Cardiac muscle cell (in vitro differentiated cells and primary cell): ENCODE data around the gene BAHCC1. TPM values are rescaled to one million over a fixed set of nuclear protein-coding genes. Genes with fewer than 3 reads are reported as not detected.
A peak's percentile ranks its signal among the peaks of the same experiment; 100 is the strongest.

ENCODE experiments used
- DNase-seq, 2 donors: peaks; one replicate each; pipeline versions ENCODE4 v3.0.0 to v3.0.0-alpha.2; 2010 to 2017; ENCODE audit warnings: low read depth in 1 of 2, low spot score in 1 of 2
- H3K27ac ChIP-seq: fragments of 200-600 bp; sonication (generic); 2 replicates; pipeline ENCODE4 v1.5.1; 2016
- H3K27me3 ChIP-seq: fragments of 200-600 bp; sonication (generic); 2 replicates; pipeline ENCODE4 v1.6.0; 2016; ENCODE audit warnings: control low read depth
- H3K36me3 ChIP-seq: fragments of 200-600 bp; sonication (generic); 2 replicates; pipeline ENCODE4 v1.5.1; 2016; ENCODE audit warnings: control low read depth
- H3K4me1 ChIP-seq: fragments of 200-600 bp; sonication (generic); 2 replicates; pipeline ENCODE4 v1.8.1; 2017; ENCODE audit warnings: low read depth, mild to moderate bottlenecking, mixed run types
- H3K4me3 ChIP-seq: fragments of 200-600 bp; sonication (generic); 2 replicates; pipeline ENCODE4 v1.5.1; 2016; ENCODE audit warnings: mild to moderate bottlenecking
- H3K9me3 ChIP-seq: fragments of 200-600 bp; sonication (generic); 2 replicates; pipeline ENCODE4 v1.5.1; 2017; ENCODE audit warnings: low read depth, mild to moderate bottlenecking, control low read depth
- polyA plus RNA-seq: library from polyadenylated mRNA; unstranded; fragments of >200 nt; fragmentation: Nextera tagmentation; extraction: Ambion mirVana; gene quantifications from 2 replicates; pipeline ENCODE4 v1.2.1, GENCODE V29; 2016
- total RNA-seq: library from RNA; depleted of rRNA; stranded (reverse); fragments of >200 nt; gene quantifications from 2 replicates; pipeline ENCODE4 v1.2.3, GENCODE V29; 2016
- TF ChIP-seq, protein P1 (sequence below): IDR thresholded peaks from 2 replicates; pipeline ENCODE4 v1.5.1; 2012; ENCODE audit warnings: low read depth, mild to moderate bottlenecking, low read length

Gene BAHCC1
- total and polyA plus RNA-seq, 2 experiments from 2014 or later = 20.3 to 47.3 TPM

DNA sequence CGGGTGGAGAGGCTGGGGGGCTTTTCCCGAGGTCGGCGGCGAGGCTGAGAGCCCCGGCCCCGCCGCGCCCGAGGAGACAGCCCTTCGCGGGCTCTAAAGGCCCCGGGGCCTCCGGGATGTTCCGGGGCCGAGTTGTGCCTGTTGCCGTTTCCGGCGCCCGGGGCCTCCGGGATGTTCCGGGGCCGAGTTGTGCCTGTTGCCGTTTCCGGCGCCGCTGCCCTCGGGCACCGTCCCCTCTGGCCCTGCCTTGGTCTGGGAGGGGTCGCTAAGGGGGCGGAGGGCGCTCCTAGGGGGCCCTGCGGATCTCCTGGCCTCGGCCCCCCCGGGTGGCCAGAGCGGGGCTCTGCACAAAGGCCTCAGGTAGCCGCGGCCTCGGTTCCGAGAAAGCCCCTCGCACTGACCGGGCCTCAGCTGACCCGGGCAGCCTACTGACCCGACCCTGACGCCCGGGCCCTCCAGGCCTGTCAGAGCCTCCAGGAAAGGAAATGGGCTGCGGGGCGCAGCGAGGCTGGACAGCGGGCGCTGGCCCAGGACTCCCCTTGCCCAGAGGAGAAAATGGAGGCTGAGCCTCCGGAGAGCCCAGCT is 93.1 kb downstream of the BAHCC1 start:
- no peaks in the 10 kb centered on the region for H3K36me3 ChIP-seq
- peak overlapping the region; percentile 36 for H3K4me3 ChIP-seq
- TF ChIP-seq, protein P1, sequence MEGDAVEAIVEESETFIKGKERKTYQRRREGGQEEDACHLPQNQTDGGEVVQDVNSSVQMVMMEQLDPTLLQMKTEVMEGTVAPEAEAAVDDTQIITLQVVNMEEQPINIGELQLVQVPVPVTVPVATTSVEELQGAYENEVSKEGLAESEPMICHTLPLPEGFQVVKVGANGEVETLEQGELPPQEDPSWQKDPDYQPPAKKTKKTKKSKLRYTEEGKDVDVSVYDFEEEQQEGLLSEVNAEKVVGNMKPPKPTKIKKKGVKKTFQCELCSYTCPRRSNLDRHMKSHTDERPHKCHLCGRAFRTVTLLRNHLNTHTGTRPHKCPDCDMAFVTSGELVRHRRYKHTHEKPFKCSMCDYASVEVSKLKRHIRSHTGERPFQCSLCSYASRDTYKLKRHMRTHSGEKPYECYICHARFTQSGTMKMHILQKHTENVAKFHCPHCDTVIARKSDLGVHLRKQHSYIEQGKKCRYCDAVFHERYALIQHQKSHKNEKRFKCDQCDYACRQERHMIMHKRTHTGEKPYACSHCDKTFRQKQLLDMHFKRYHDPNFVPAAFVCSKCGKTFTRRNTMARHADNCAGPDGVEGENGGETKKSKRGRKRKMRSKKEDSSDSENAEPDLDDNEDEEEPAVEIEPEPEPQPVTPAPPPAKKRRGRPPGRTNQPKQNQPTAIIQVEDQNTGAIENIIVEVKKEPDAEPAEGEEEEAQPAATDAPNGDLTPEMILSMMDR = no peak
- peaks cover 7% of the 10 kb centered on the region for H3K4me1 ChIP-seq
- H3K27me3 ChIP-seq = no peaks in the 10 kb centered on the region
- DNase-seq = no peak
- no peak overlapping the region for H3K27ac ChIP-seq
- no peaks in the 10 kb centered on the region for H3K9me3 ChIP-seq

DNA sequence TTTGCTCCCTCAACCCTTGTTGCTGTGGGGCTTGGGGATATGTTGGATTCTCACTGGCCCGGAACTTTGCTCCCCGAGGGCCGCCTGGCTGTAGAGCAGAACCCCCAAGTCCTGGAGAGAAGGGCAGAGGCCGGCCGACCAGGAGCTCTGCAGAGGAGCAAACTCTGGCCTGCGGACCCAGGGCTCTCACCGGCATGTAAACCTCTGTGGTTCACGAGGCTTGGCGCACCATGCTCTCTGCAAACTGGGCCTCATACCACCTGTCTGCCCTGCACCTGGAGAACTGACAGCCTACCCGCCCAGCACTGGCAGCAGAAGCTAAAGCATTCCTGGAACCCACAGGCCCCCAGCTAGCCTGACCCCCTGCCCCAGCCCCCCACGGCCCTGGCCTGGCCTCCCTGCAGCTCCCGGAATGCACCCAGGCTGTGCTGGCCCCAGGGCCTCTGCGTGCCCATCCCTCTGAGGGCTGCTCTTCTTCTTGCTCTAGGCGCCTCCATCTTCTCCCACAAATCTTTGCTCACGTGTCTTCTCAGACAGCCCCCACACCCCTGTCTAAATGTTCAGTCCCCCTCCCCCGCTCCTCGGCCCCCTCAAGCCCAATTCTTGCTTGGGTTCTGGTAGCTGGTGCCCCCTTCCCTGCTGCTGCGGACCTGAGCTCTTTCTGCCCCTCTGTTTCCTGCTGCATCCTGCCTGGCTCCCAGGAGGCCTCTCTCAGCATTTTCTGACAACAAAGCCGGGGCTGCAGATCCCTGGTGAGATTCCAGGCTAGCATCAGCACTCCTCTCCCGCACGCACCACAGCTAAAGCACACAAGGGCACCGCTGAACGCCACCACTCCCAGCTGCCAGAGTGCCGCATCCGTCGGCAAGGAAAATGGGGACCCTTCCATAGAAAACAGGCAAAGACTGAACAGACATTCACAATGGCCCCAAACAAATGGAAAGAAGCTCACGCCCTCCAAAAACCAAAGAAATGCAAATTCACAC is 94.0 kb downstream of the BAHCC1 start:
- H3K27me3 ChIP-seq = no peaks in the 10 kb centered on the region
- H3K4me1 ChIP-seq = no peaks in the 10 kb centered on the region
- DNase-seq = no peak
- TF ChIP-seq, protein P1 = no peak
- no peaks in the 10 kb centered on the region for H3K36me3 ChIP-seq
- H3K9me3 ChIP-seq = no peaks in the 10 kb centered on the region
- no peak overlapping the region for H3K27ac ChIP-seq
- no peak overlapping the region for H3K4me3 ChIP-seq

DNA sequence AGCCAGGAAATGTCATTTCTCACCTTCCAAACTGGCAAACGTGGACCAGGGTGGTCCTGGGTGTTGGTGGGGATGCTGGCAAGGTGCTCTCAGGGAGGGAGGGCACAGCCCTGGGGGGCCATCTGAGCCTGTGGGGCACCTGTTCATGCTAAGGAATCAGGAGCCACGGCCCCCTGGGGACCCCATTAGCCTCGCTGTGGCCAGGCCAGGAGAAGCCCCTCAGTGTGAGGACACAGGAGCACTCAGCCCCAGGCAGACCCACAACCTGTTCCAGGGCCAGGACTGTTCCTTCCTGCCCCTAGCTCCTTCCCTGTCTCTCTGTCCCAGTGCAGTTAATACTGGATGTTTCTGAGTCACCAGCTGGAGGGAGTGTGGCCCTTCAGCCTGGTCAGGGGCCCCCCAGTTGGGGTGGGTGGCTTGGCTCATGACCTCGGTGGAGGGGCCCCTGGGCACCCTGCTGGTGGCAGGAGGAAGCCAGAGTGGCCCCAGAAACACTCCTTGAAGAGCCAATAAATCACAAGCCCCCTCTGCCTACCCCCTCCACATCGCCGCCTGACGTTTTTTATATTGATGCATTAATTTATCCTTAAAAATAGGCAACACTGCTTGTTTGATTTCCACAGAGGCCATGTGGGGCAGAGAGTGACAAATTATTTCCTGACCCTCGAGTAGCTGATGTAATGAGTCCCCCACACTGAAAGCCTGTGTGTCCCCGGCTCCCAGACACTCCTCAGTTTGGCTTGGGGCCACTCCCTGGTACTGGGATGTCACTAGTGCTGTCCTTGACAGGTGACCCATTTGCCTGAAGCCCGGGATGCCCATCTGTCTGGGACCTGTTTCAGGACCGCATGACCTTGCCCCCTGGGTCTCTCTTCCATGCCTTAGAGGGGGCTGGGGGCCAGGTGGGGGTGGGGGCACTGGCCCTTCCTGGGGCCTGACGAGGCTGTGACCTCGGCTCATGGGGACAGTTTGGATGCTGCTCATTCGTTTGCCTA is 95.0 kb downstream of the BAHCC1 start:
- H3K4me1 ChIP-seq = no peaks in the 10 kb centered on the region
- DNase-seq = no peak
- TF ChIP-seq, protein P1 = no peak
- H3K27me3 ChIP-seq = no peaks in the 10 kb centered on the region
- no peaks in the 10 kb centered on the region for H3K36me3 ChIP-seq
- H3K27ac ChIP-seq = no peak overlapping the region
- no peaks in the 10 kb centered on the region for H3K9me3 ChIP-seq
- no peak overlapping the region for H3K4me3 ChIP-seq

DNA sequence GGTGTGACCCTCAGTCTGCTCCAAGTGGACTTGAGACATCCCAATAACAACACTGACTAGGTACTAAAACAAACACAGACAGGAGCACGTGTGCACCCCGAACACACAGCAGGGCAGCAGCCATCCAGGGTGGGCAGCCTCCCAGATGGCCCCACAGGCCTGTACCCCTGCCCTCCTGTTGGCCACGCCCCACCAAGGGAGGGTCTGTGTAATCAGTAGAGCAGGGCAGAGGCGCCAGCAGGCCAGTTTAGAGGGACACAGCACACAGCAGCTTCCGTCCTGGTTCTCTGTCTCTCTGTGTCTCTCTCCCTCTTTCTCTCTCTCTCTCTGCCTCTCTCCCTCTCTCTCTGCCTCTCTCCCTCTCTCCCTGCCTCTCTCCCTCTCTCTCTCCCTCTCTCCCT is 95.9 kb downstream of the BAHCC1 start:
- no peak for DNase-seq
- no peaks in the 10 kb centered on the region for H3K4me1 ChIP-seq
- H3K36me3 ChIP-seq = no peaks in the 10 kb centered on the region
- H3K9me3 ChIP-seq = no peaks in the 10 kb centered on the region
- TF ChIP-seq, protein P1 = no peak
- H3K27ac ChIP-seq = no peak overlapping the region
- H3K4me3 ChIP-seq = no peak overlapping the region
- no peaks in the 10 kb centered on the region for H3K27me3 ChIP-seq

DNA sequence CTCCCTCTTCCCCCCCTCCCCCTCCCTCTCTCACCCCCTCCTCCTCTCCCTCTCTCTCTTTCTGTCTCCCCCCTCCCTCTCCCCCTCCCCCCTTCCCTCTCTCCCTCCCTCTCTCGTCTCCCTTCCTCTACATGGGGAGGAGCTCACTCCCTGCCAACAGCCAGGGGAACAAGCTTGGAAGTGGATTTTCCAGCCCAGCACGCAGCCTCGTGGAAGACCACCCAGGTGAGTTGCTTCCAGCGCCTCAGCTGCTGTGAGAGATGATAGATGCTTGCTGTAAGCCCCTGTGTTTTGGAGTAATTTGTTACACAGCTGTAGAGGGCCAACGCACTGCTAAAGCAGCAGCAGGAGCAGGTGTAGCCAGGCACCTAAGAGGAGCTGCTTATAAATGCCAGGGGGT is 96.5 kb downstream of the BAHCC1 start:
- H3K4me3 ChIP-seq = no peak overlapping the region
- H3K27me3 ChIP-seq = no peaks in the 10 kb centered on the region

More for the DNA sequence above, 96.5 kb downstream of the BAHCC1 start:
- Histone ChIP-seq H3K4me1 (no peaks in the 10 kb centered on the region), H3K36me3 (no peaks in the 10 kb centered on the region), H3K27ac (no peak overlapping the region), H3K9me3 (no peaks in the 10 kb centered on the region)
- DNase-seq = no peak
- TF ChIP-seq, protein P1 = no peak
